B cell (primary cell): ENCODE measurements around the gene EEF1AKMT2. TPM values are rescaled to one million over a fixed set of nuclear protein-coding genes. Genes with fewer than 3 reads are reported as not detected.

Source experiments
- ATAC-seq: fragments of 200-7000 bp; cut with Tn5 transposase; one replicate; pipeline ENCODE4 v1.10.0; 2021; ENCODE audit warnings: low read depth, mild to moderate bottlenecking, moderate number of reproducible peaks, moderate library complexity
- CTCF ChIA-PET: fragments of 350-600 bp; sonication (Branson Sonifier 250); formaldehyde crosslinking; loops from one replicate; lab custom pipeline; 2021; ENCODE audit warnings: antibody characterized with exemption, inconsistent platforms; lab: Charles Lee
- POLR2A ChIA-PET: fragments of 350-600 bp; sonication (Branson Sonifier 250); formaldehyde crosslinking; loops from one replicate; lab custom pipeline; 2021; ENCODE audit warnings: antibody characterized with exemption; lab: Charles Lee
- DNase-seq: peaks from one replicate; pipeline ENCODE4 v3.0.0; 2013
- H2AFZ ChIP-seq: 2 replicates; pipeline ENCODE4 v1.6.1; 2012; ENCODE audit warnings: mild to moderate bottlenecking, low read depth, low read length; ENCODE audit not compliant: insufficient read depth, poor library complexity, severe bottlenecking
- H3K27ac ChIP-seq, 2 donors: 1 replicate in 1 of 2; 2 replicates in 1 of 2; pipeline ENCODE4 v1.5.1; 2012 to 2013; ENCODE audit warnings: low read length in 2 of 2, mild to moderate bottlenecking in 2 of 2, moderate library complexity in 1 of 2
- H3K27me3 ChIP-seq, 4 experiments: fragments of 200-600 bp in 1 of 4; sonication (generic) in 1 of 4; replicated peaks in 1 of 4; 1 replicate in 2 of 4; 2 replicates in 2 of 4; pipeline versions ENCODE4 v1.6.1 to v1.7.0; 2013 to 2016; ENCODE audit warnings: low read length in 3 of 4, mild to moderate bottlenecking in 2 of 4, mixed read lengths in 1 of 4, moderate library complexity in 1 of 4; ENCODE audit not compliant: insufficient read depth in 4 of 4, control insufficient read depth in 3 of 4; ENCODE audit errors: control extremely low read depth in 1 of 4
- H3K36me3 ChIP-seq, 2 experiments: replicated peaks in 1 of 2; 1 replicate in 1 of 2; 2 replicates in 1 of 2; pipeline versions ENCODE4 v1.6.1 to v1.7.1; 2013; ENCODE audit warnings: low read length in 1 of 2; ENCODE audit not compliant: insufficient read depth in 2 of 2, control insufficient read depth in 1 of 2; ENCODE audit errors: control extremely low read depth in 1 of 2, extremely low read depth in 1 of 2
- H3K4me1 ChIP-seq, 2 donors: fragments of 200-600 bp in 1 of 2; sonication (generic) in 1 of 2; 1 replicate in 1 of 2; 2 replicates in 1 of 2; pipeline versions ENCODE4 v1.5.1 to v1.6.1; 2013 to 2017; ENCODE audit warnings: low read length in 2 of 2; ENCODE audit not compliant: control insufficient read depth in 2 of 2, insufficient read depth in 2 of 2
- H3K4me2 ChIP-seq: replicated peaks from 2 replicates; pipeline ENCODE3; 2012; ENCODE audit warnings: mild to moderate bottlenecking, low read depth, low read length; ENCODE audit not compliant: poor library complexity, severe bottlenecking
- H3K4me3 ChIP-seq, 5 experiments: fragments of 200-600 bp in 1 of 5; sonication (generic) in 1 of 5; 1 replicate in 3 of 5; 2 replicates in 2 of 5; pipeline versions ENCODE4 v1.5.1 to v1.7.0; 2011 to 2016; ENCODE audit warnings: low read length in 4 of 5, mild to moderate bottlenecking in 4 of 5, low read depth in 2 of 5, control low read depth in 1 of 5, moderate library complexity in 1 of 5; ENCODE audit not compliant: insufficient read depth in 1 of 5; ENCODE audit errors: control extremely low read depth in 1 of 5, extremely low read depth in 1 of 5
- H3K79me2 ChIP-seq: fragments of 200-600 bp; sonication (generic); one replicate; pipeline ENCODE4 v1.6.0; 2016; ENCODE audit warnings: low read length; ENCODE audit not compliant: control insufficient read depth, insufficient read depth
- H3K9ac ChIP-seq: fragments of 200-600 bp; sonication (generic); 2 replicates; pipeline ENCODE4 v1.6.1; 2017; ENCODE audit warnings: mild to moderate bottlenecking, low read length, moderate library complexity
- H3K9me3 ChIP-seq, 3 donors: one replicate each; pipeline versions ENCODE4 v1.6.1 to v1.7.1; 2013; ENCODE audit warnings: low read length in 2 of 3; ENCODE audit not compliant: control insufficient read depth in 2 of 3, insufficient read depth in 1 of 3; ENCODE audit errors: control extremely low read depth in 1 of 3
- H4K20me1 ChIP-seq: 2 replicates; pipeline ENCODE4 v1.6.0; 2012; ENCODE audit warnings: mild to moderate bottlenecking, low read length; ENCODE audit not compliant: insufficient read depth, control insufficient read depth, poor library complexity, severe bottlenecking
- H3K27ac Mint-ChIP-seq: one replicate; pipeline ENCODE4 v1.8.0; 2021; ENCODE audit warnings: mixed read lengths
- H3K27me3 Mint-ChIP-seq: one replicate; pipeline ENCODE4 v1.8.0; 2021; ENCODE audit warnings: mixed read lengths
- H3K4me1 Mint-ChIP-seq: one replicate; pipeline ENCODE4 v1.8.0; 2021; ENCODE audit warnings: mixed read lengths
- H3K4me3 Mint-ChIP-seq: one replicate; pipeline ENCODE4 v1.8.0; 2021; ENCODE audit warnings: mixed read lengths
- H3K9me3 Mint-ChIP-seq: one replicate; pipeline ENCODE4 v1.8.0; 2022; ENCODE audit warnings: mixed read lengths; ENCODE audit not compliant: insufficient read depth
- EZH2 ChIP-seq: IDR thresholded peaks from 2 replicates; pipeline ENCODE4 v1.6.1; 2012; ENCODE audit warnings: borderline replicate concordance, low read depth, mild to moderate bottlenecking, moderate library complexity, low read length; ENCODE audit not compliant: insufficient read depth, poor library complexity, severe bottlenecking
- WGBS: methylation state at CpG from one replicate; pipeline ENCODE4 v1.1.5; 2013; ENCODE audit warnings: missing lambda C conversion rate; ENCODE audit not compliant: insufficient coverage; 5-methylcytosine and 5-hydroxymethylcytosine counted together
- intact Hi-C: fragments of 100-400 bp; cut with micrococcal nuclease; formaldehyde crosslinking; loops from one replicate; pipeline ENCODE4 v1.10.0; 2022
- polyA plus RNA-seq: library from polyadenylated mRNA; depleted of rRNA; stranded (reverse); fragments of >200 nt; gene quantifications from 2 replicates; pipeline ENCODE4 v1.2.3, GENCODE V29; 2012
- total RNA-seq, 2 donors: library from RNA; stranded (reverse); fragments of 120-200 nt in 1 of 2; gene quantifications; 1 replicate in 1 of 2; 2 replicates in 1 of 2; pipeline versions ENCODE4 v1.2.3 to v1.2.4, GENCODE V29; 2013 to 2022
- TF ChIP-seq, protein P1 (sequence below): fragments of 200-600 bp; IDR thresholded peaks from one replicate; pipeline ENCODE4 v1.8.0; 2022; ENCODE audit warnings: antibody characterized with exemption, mild to moderate bottlenecking

EEF1AKMT2 gene
- total and polyA plus RNA-seq, 2 donors (not counting 1 experiment from before 2014, with no cell fraction given) = 8.8 to 15.0 TPM

DNA sequence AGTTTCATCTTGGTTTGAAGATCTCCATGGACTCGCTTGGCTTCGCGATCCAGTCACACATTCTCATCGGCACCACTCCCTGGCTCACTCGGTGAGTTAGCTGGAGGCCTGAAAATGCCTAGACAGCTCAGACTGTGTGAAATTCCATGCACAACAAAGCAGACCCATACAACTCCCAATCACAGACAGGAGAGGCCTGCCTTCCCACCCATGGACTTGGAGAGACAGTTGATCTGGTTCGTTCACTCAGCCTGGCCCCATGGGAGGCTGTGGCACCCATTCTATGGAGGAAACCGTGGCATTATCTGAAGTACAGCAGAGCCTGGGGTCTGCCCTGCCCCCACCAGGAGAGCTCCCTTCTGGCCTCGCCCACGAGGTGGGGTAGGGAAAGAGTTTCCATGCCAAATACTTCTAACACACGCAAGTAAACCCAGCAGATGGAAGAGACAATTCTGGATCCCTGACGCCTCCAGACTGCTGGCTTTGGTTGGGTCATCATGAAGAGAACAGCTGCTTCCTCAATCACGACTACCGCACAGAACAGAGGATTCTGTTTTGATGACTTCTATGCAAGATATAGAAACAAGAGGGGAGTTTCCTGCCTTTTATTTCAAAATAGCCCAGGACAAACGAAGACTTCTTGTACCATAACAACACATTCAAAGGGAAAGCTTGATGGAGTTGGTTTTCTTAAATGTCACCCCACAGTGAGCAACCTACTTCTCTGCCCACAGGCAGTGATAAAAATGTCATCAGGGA lies 63.4 kb downstream of the EEF1AKMT2 start:
- Mint-ChIP-seq H3K4me3 (peak overlapping the region; percentile 82), H3K4me1 (peaks cover 96% of the 10 kb centered on the region), H3K27me3 (no peaks in the 10 kb centered on the region), H3K9me3 (no peaks in the 10 kb centered on the region), H3K27ac (peak overlapping the region; percentile 97)
- H3K27me3 ChIP-seq = no peaks in the 10 kb centered on the region
- H3K4me1 ChIP-seq = peaks cover 96 to 97% of the 10 kb centered on the region in 2 donors
- ATAC-seq (peak; percentile 55), DNase-seq (peak; percentile 70)
- H3K4me3 ChIP-seq = peak overlapping the region in 3 of 5 experiments; percentile 11 to 37 (median 13)
- intact Hi-C loops = loop anchor here (1.0 kb wide), 2 partner anchors 9 to 13 kb away; no protein-coding TSS in a partner anchor
- peak overlapping the region; percentile 60 for H3K4me2 ChIP-seq
- CTCF ChIA-PET = interaction anchor here (0.8 to 19.2 kb wide), 11 partner anchors 9 to 198 kb away, joined by 3 to 353 read pairs (median 6); no protein-coding TSS in a partner anchor
- peak overlapping the region; percentile 93 to 98 for H3K27ac ChIP-seq
- H3K36me3 ChIP-seq = peaks cover 6 to 37% of the 10 kb centered on the region in 2 experiments
- TF ChIP-seq, protein P1, sequence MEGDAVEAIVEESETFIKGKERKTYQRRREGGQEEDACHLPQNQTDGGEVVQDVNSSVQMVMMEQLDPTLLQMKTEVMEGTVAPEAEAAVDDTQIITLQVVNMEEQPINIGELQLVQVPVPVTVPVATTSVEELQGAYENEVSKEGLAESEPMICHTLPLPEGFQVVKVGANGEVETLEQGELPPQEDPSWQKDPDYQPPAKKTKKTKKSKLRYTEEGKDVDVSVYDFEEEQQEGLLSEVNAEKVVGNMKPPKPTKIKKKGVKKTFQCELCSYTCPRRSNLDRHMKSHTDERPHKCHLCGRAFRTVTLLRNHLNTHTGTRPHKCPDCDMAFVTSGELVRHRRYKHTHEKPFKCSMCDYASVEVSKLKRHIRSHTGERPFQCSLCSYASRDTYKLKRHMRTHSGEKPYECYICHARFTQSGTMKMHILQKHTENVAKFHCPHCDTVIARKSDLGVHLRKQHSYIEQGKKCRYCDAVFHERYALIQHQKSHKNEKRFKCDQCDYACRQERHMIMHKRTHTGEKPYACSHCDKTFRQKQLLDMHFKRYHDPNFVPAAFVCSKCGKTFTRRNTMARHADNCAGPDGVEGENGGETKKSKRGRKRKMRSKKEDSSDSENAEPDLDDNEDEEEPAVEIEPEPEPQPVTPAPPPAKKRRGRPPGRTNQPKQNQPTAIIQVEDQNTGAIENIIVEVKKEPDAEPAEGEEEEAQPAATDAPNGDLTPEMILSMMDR = no peak
- no peak for TF ChIP-seq EZH2
- H3K79me2 ChIP-seq = peaks cover 100% of the 10 kb centered on the region
- no peaks in the 10 kb centered on the region for H3K9me3 ChIP-seq
- peaks cover 54% of the 10 kb centered on the region for H4K20me1 ChIP-seq
- WGBS = 69% methylated on average over 7 of the region's 14 CpGs
- POLR2A ChIA-PET = interaction anchor here (1.0 to 6.8 kb wide), 5 partner anchors 10 to 187 kb away, joined by 3 to 32 read pairs (median 3); no protein-coding TSS in a partner anchor
- peak overlapping the region; percentile 45 for H3K9ac ChIP-seq
- no peak overlapping the region for H2AFZ ChIP-seq
